H54 (cell line): Measurements from ENCODE around the gene ACSS1.

Experiments used
- DNase-seq: peaks from one replicate; pipeline ENCODE4 v3.0.0; 2011; ENCODE audit warnings: low spot score, mixed read lengths; ENCODE audit not compliant: insufficient read length
- FAIRE-seq: peaks from 3 replicates; lab custom pipeline; 2011; peaks lifted over from hg19 to GRCh38; lab: Jason Lieb, UNC
- POLR2A ChIP-seq: IDR thresholded peaks from 2 replicates; pipeline ENCODE4 v1.6.1; 2011; ENCODE audit warnings: low read depth, mild to moderate bottlenecking, low read length

The ACSS1 gene

GRCh38 chr20:25071734-25072133 lies 13.8 kb upstream of the ACSS1 start:
- no peak for TF ChIP-seq POLR2A
- DNase-seq (no peak), FAIRE-seq (no peak)

DNA sequence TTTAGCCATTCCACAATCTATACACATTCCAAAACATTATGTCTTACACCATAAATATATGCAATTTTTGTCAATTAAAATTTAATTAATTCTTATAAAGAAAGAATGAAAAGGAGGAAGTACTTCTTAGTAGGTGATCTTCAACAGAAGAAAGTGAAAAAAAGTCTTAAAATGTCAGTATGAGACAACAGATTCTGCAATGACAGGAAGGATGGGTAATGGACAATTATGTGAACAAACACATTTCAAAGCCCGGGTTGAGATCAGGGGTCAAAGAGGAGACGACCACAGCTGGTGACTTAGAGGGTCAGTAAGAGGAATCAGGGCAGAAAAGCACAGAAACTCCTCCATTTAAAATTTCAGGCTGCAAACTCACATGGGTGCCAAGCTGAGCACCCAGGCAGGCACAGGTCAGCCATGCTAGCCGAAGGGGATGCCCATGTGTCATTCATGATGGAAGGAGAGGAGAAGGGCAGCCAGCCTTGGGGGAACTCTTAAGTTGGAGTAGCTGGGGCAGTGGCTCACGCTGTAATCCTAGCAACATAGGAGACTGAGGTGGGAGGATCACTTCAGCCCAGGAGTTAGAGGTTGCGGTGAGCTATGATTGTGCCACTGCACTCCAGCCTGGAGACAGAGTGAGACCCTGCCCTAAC lies 13.0 kb upstream of the ACSS1 start:
- no peak for FAIRE-seq

DNA sequence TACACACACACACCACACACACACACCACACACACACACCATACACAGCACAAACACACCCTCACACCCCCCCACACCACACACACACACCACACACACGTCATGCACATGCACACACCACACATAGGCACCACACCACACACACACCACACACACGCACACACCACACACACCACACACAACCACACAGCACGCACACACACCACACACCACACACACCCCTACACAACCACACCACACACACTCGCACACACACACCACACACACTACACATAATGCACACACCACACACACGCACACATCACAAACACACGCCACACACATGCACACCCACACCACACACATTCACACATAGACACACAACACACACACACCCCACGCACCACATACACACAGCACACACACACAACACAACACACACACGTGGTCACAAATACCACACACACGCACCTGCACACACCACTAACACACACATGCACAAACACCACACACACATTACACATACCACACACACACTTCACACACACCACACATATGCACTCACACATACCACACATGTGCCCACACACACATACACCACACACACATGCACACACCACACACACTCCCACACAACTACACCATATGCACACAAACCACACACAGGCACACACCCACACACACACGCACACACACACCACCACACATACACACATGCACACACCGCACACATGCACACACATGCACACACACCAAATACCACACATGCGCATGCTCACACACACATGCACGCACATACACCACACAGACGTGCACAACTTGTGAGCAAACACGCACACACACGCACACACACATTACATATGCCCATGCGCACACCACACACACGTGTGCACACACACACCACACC lies 9.4 kb upstream of the ACSS1 start:
- TF ChIP-seq POLR2A, result no peak
- DNase-seq, result no peak
- no peak for FAIRE-seq

More for the DNA sequence above, 13.0 kb upstream of the ACSS1 start:
- DNase-seq, result no peak
- no peak for TF ChIP-seq POLR2A

GRCh38 chr20:25066386-25066785 lies 8.4 kb upstream of the ACSS1 start:
- no peak for FAIRE-seq
- no peak for TF ChIP-seq POLR2A
- DNase-seq, result no peak

GRCh38 chr20:25065625-25066338 lies 7.8 kb upstream of the ACSS1 start:
- no peak for TF ChIP-seq POLR2A
- FAIRE-seq (no peak), DNase-seq (no peak)

DNA sequence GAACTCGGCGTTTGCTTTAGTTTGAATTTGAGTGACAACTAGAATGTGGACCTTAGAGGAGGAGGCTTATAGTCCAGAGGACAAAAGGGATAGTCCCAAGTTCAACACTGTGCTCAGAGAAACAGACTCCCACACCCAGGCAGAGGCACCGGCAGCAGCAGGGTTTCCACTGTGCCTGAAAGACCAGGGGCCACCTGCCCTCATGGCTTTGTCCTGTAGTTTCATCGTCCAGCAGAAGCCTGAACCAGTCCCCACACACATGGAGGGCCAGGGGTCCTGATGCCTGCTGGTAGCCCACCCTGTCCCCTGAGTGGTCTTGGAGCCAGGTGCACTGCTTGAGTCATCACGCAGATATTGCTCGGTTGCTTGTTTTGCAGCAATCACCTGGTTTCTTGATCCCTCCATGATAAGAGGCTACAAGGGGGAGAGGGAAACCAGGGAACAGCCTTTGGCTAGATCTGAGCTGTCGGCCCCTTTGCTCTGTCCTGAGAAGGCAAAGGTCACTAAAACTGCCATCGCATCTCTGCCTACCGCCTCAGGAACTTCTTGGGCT lies 7.2 kb upstream of the ACSS1 start:
- TF ChIP-seq POLR2A, result no peak
- DNase-seq (no peak), FAIRE-seq (no peak)

DNA sequence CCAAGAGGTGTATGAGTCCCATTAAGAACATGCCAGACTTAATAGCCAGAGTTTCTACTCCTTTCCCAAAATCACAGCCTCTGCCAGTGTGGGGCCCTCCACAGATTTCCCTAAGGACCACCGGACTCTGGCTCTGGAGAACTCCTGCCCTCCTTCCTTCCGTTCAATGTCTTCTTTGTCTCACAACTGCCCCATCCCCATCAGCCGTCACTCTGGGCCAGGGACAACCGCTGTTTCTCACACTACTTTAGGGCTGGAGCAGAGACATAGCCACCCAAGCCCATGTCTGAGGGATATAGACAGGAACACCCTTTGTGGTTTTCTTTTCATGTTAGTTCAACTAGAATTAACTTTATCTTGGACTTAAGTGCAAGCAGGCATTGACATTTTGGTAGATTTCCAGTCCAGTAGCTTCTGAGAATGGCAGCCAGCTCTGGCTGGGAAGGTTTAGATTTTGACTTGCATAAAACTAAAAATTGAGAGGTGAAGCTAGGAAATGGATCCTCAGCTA lies 6.7 kb upstream of the ACSS1 start:
- DNase-seq (no peak), FAIRE-seq (no peak)
- TF ChIP-seq POLR2A, result no peak

- no peak for DNase-seq
- FAIRE-seq, result no peak
- TF ChIP-seq POLR2A, result no peak
Measured at GRCh38 chr20:25063981-25064380, 6.0 kb upstream of the ACSS1 start.

GRCh38 chr20:25063546-25063945 lies 5.6 kb upstream of the ACSS1 start:
- TF ChIP-seq POLR2A, result no peak
- FAIRE-seq, result no peak
- DNase-seq, result no peak

GRCh38 chr20:25062841-25063240 lies 4.9 kb upstream of the ACSS1 start:
- no peak for TF ChIP-seq POLR2A
- DNase-seq (no peak), FAIRE-seq (no peak)

GRCh38 chr20:25061821-25062530 lies 4.0 kb upstream of the ACSS1 start:
- FAIRE-seq, result no peak
- no peak for TF ChIP-seq POLR2A

DNA sequence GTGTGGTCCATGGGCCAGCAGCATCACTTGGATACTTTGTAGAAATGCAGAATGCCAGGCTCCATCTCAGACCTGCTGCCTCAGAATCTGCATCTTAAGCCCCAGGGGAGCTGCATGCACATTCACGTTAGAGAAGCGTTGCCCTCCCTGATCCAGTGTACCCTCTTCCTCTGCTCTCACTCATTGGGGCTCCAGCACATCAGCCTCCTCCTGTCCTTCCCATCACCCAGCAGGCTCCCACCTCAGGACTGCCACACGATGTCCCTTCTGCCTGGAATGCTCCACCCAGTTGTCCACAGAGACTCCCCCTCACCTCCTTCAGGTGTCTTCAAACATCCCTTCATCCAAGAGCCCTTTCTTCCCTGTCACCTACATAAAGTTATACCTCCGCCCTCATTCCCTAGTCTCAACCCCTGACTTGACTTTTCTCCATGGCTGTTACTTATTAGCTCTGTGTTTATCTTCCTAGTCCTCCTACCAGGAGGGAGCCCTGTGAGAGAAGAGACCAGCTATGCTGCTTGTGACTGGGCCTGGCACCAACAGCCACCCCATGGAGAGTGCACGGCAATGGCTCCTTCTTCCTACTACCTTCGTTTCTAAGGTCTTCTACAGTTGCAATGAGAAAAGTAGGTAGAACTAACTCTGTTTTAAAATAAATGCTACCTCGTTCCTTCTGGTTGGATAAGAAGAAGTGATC lies 3.3 kb upstream of the ACSS1 start:
- no peak for DNase-seq
- FAIRE-seq, result no peak
- no peak for TF ChIP-seq POLR2A

More at GRCh38 chr20:25061821-25062530, 4.0 kb upstream of the ACSS1 start:
- DNase-seq, result no peak

DNA sequence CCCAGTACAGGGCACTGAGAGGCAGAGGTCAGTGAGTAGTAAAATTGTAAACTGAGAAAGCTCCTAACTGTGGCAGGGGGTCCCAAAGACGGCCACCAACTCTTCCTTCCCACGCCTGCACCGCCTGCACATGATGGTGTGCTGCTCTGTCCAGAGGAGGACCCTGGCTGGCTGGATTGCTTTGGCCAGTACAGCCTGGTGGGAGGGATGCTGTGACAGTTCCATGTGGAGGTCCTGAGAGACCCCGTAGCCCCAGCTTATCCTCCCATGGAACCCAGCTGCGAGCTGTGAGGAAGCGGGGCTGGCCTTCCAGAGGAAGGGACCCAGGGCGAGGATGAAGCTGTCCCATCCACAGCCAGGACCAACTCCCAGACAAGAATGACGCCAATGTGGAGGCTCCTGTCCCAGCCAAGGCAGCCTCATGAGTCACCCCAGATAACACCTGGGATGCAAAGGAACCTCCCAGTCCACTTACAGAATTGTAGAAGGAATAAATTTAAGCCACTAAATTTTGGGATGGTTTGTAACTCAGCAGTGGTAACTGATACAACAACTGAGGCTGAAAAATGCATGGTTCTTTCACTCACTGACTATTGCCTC lies 2.0 kb upstream of the ACSS1 start:
- FAIRE-seq (no peak), DNase-seq (no peak)
- no peak for TF ChIP-seq POLR2A
